ENCODE results near the gene BCL3. TPM values are rescaled to one million over a fixed set of nuclear protein-coding genes. Genes with fewer than 3 reads are reported as not detected.

The BCL3 gene, protein sequence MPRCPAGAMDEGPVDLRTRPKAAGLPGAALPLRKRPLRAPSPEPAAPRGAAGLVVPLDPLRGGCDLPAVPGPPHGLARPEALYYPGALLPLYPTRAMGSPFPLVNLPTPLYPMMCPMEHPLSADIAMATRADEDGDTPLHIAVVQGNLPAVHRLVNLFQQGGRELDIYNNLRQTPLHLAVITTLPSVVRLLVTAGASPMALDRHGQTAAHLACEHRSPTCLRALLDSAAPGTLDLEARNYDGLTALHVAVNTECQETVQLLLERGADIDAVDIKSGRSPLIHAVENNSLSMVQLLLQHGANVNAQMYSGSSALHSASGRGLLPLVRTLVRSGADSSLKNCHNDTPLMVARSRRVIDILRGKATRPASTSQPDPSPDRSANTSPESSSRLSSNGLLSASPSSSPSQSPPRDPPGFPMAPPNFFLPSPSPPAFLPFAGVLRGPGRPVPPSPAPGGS
- 8.2 and 11.6 TPM in 2 replicates for total RNA-seq

GRCh38 chr19:44748426-44749254, at the start of gene BCL3:
Gene BCL3 (plus strand): TSS chr19:44748708. CDS start chr19:44748791, 83 bp downstream.

GRCh38 chr19:44777715-44778347, 29.3 kb downstream of the BCL3 start, which contains the start of gene CBLC:
Gene CBLC (plus strand): TSS chr19:44777890. CDS start chr19:44777932, 42 bp downstream.

GRCh38 chr19:44808463-44809371, 60.2 kb downstream of the BCL3 start, which contains the start of gene BCAM:
Gene BCAM (plus strand): TSS chr19:44809103. CDS start chr19:44809125, 22 bp downstream.

Other genes with a start within 250 kb of the BCL3 start
- gene ZNF180, start 248.2 kb upstream of the BCL3 start, total RNA-seq = 7.0 and 7.4 TPM in 2 replicates
- not detected in 2 replicates for gene CEACAM20, start 219.0 kb upstream of the BCL3 start, total RNA-seq
- not detected in 2 replicates for gene IGSF23, start 135.1 kb upstream of the BCL3 start, total RNA-seq
- 56.8 and 71.4 TPM in 2 replicates for gene PVR, start 104.8 kb upstream of the BCL3 start, total RNA-seq
- gene CEACAM19, start 77.2 kb upstream of the BCL3 start, total RNA-seq = 1.8 and 4.9 TPM in 2 replicates
- gene CEACAM16, start 49.6 kb upstream of the BCL3 start, total RNA-seq = not detected in 2 replicates
- not detected in 2 replicates for gene CBLC, start 29.2 kb downstream of the BCL3 start, total RNA-seq
- 7.3 and 30.0 TPM in 2 replicates for gene BCAM, start 60.4 kb downstream of the BCL3 start, total RNA-seq
- gene NECTIN2, start 97.6 kb downstream of the BCL3 start, total RNA-seq = 51.3 and 58.1 TPM in 2 replicates
- gene TOMM40, start 142.5 kb downstream of the BCL3 start, total RNA-seq = 24.0 and 42.1 TPM in 2 replicates
- gene APOE, start 157.1 kb downstream of the BCL3 start, total RNA-seq = 0.50 and 2.2 TPM in 2 replicates
- 0.56 and 0.79 TPM in 2 replicates for gene APOC1, start 165.9 kb downstream of the BCL3 start, total RNA-seq
- not detected in 2 replicates for gene APOC4, start 193.5 kb downstream of the BCL3 start, total RNA-seq
- gene APOC2, start 197.3 kb downstream of the BCL3 start, total RNA-seq = not detected in 2 replicates
- gene CLPTM1, start 206.7 kb downstream of the BCL3 start, total RNA-seq = 37.8 and 38.0 TPM in 2 replicates

Data from aortic smooth muscle cell (primary cell).